Activated naive CD4-positive, alpha-beta T cell treated with anti-CD3 and anti-CD28 coated beads, Interleukin-2, amount 50 U/mL, for 16 hours (primary cell): Measurements from ENCODE around the gene SIRT1.
"Not testable (repeated sequence)": the region's sequence is repeated elsewhere in the genome, so short reads cannot be mapped to it uniquely, and the experiment has no call there.

Source experiments
- DNase-seq: peaks from one replicate; pipeline ENCODE4 v3.0.0-alpha.2; 2020

SIRT1 gene

GRCh38 chr10:67884313-67884841 is at the start of gene SIRT1:
SIRT1 (plus strand) TSS chr10:67884656; CDS start chr10:67884722, 66 bp downstream.
- peak; percentile 89 for DNase-seq

GRCh38 chr10:67835541-67836394 is 48.7 kb upstream of the SIRT1 start:
- DNase-seq = not testable (repeated sequence)

- no peak for DNase-seq
These were observed 48.0 kb upstream of the SIRT1 start for GRCh38 chr10:67836488-67836887.

GRCh38 chr10:67836972-67837371 is 47.5 kb upstream of the SIRT1 start:
- no peak for DNase-seq

GRCh38 chr10:67837541-67838314 is 46.7 kb upstream of the SIRT1 start, which contains the start of gene DNAJC12:
DNAJC12 (minus strand) TSS chr10:67838188; CDS start chr10:67838011, 177 bp downstream.
- no peak for DNase-seq

- DNase-seq = not testable (repeated sequence)
These were observed 44.9 kb upstream of the SIRT1 start for GRCh38 chr10:67839511-67839910.

GRCh38 chr10:67839951-67840350 is 44.5 kb upstream of the SIRT1 start:
- no peak for DNase-seq

GRCh38 chr10:67841737-67842136 is 42.7 kb upstream of the SIRT1 start:
- DNase-seq = no peak

- DNase-seq = no peak
These were observed 41.2 kb upstream of the SIRT1 start for GRCh38 chr10:67843284-67843683.

- peak; percentile 92 for DNase-seq
These were observed 35.0 kb upstream of the SIRT1 start for GRCh38 chr10:67849331-67850011.

- no peak for DNase-seq
These were observed 33.3 kb upstream of the SIRT1 start for GRCh38 chr10:67851186-67851585.

- no peak for DNase-seq
These were observed 31.7 kb upstream of the SIRT1 start for GRCh38 chr10:67852761-67853160.

GRCh38 chr10:67853512-67853911 is 30.9 kb upstream of the SIRT1 start:
- no peak for DNase-seq

GRCh38 chr10:67858971-67859370 is 25.5 kb upstream of the SIRT1 start:
- DNase-seq = no peak

- no peak for DNase-seq
These were observed 22.6 kb upstream of the SIRT1 start for GRCh38 chr10:67861750-67862432.

GRCh38 chr10:67863094-67863493 is 21.4 kb upstream of the SIRT1 start:
- no peak for DNase-seq

- no peak for DNase-seq
These were observed 19.7 kb upstream of the SIRT1 start for GRCh38 chr10:67864607-67865371.

- no peak for DNase-seq
These were observed 16.3 kb upstream of the SIRT1 start for GRCh38 chr10:67868132-67868531.

- DNase-seq = no peak
These were observed 14.5 kb upstream of the SIRT1 start for GRCh38 chr10:67869996-67870395.

GRCh38 chr10:67875340-67876238 is 8.9 kb upstream of the SIRT1 start:
- DNase-seq = no peak
